ENCODE measurements around the gene BRWD1.

Gene BRWD1

GRCh38 chr21:39339231-39339630, 25.8 kb upstream of the BRWD1 start:
- TF ChIP-seq CTCF (IDR thresholded peaks at IDR 0.05; ENCODE audit: borderline replicate concordance, extremely low read depth, low read length, poor library complexity, severe bottlenecking) (no peak), EZH2 (IDR thresholded peaks at IDR 0.05; ENCODE audit: borderline replicate concordance, low read depth, low read length, severe bottlenecking) (no peak)
- Histone ChIP-seq H4K20me1 (ENCODE audit: insufficient read depth, low read length) (peaks cover 12% of the 10 kb centered on the region), H3K4me1 (ENCODE audit: insufficient read depth, low read length) (no peaks in the 10 kb centered on the region), H3K27me3 (ENCODE audit: insufficient read depth, low read length, poor library complexity) (no peaks in the 10 kb centered on the region), H2AFZ (ENCODE audit: low read depth, low read length) (no peak overlapping the region), H3K27ac (ENCODE audit: low read length) (no peak overlapping the region), H3K4me3 (ENCODE audit: low read depth in 1 of 2, low read length in 2 of 2) (no peak overlapping the region), H3K79me2 (ENCODE audit: insufficient read depth, low read length) (peaks cover 5% of the 10 kb centered on the region; the same call in 1 of the 2 replicates), H3K9ac (ENCODE audit: low read depth, low read length) (no peak overlapping the region), H3K36me3 (ENCODE audit: insufficient read depth, low read length) (peaks cover 24% of the 10 kb centered on the region), H3K9me3 (ENCODE audit: insufficient read depth, low read length, severe bottlenecking) (no peaks in the 10 kb centered on the region), H3K4me2 (ENCODE audit: insufficient read depth, low read length) (no peak overlapping the region)
- no peak for DNase-seq
- no peak for ATAC-seq (ENCODE audit: insufficient read depth, low read depth)

- H4K20me1 ChIP-seq (ENCODE audit: insufficient read depth, low read length): peaks cover 3% of the 10 kb centered on the region; the same call in 1 of the 2 replicates
- H3K79me2 ChIP-seq (ENCODE audit: insufficient read depth, low read length): no peaks in the 10 kb centered on the region
- H3K4me1 ChIP-seq (ENCODE audit: insufficient read depth, low read length): no peaks in the 10 kb centered on the region
- H3K27me3 ChIP-seq (ENCODE audit: insufficient read depth, low read length, poor library complexity): no peaks in the 10 kb centered on the region
- H3K4me2 ChIP-seq (ENCODE audit: insufficient read depth, low read length): no peak overlapping the region
- no peak overlapping the region for H3K4me3 ChIP-seq (ENCODE audit: low read depth in 1 of 2, low read length in 2 of 2)
- H3K27ac ChIP-seq (ENCODE audit: low read length): no peak overlapping the region
- no peaks in the 10 kb centered on the region for H3K9me3 ChIP-seq (ENCODE audit: insufficient read depth, low read length, severe bottlenecking)
- H2AFZ ChIP-seq (ENCODE audit: low read depth, low read length): no peak overlapping the region
- peaks cover 4% of the 10 kb centered on the region for H3K36me3 ChIP-seq (ENCODE audit: insufficient read depth, low read length)
- no peak overlapping the region for H3K9ac ChIP-seq (ENCODE audit: low read depth, low read length)
- DNase-seq: no peak
- no peak for ATAC-seq (ENCODE audit: insufficient read depth, low read depth)
- TF ChIP-seq EZH2 (IDR thresholded peaks at IDR 0.05; ENCODE audit: borderline replicate concordance, low read depth, low read length, severe bottlenecking): no peak
Measured at GRCh38 chr21:39336457-39337008, 23.1 kb upstream of the BRWD1 start.

GRCh38 chr21:39334611-39335010, 21.2 kb upstream of the BRWD1 start:
- H3K27me3 ChIP-seq (ENCODE audit: insufficient read depth, low read length, poor library complexity): no peaks in the 10 kb centered on the region
- DNase-seq: no peak
- no peak overlapping the region for H3K9ac ChIP-seq (ENCODE audit: low read depth, low read length)
- TF ChIP-seq EZH2 (IDR thresholded peaks at IDR 0.05; ENCODE audit: borderline replicate concordance, low read depth, low read length, severe bottlenecking): no peak
- TF ChIP-seq CTCF (IDR thresholded peaks at IDR 0.05; ENCODE audit: borderline replicate concordance, extremely low read depth, low read length, poor library complexity, severe bottlenecking): no peak
- no peaks in the 10 kb centered on the region for H3K36me3 ChIP-seq (ENCODE audit: insufficient read depth, low read length)
- H4K20me1 ChIP-seq (ENCODE audit: insufficient read depth, low read length): no peaks in the 10 kb centered on the region
- no peak for ATAC-seq (ENCODE audit: insufficient read depth, low read depth)
- no peak overlapping the region for H3K4me3 ChIP-seq (ENCODE audit: low read depth in 1 of 2, low read length in 2 of 2)
- no peak overlapping the region for H2AFZ ChIP-seq (ENCODE audit: low read depth, low read length)
- no peak overlapping the region for H3K27ac ChIP-seq (ENCODE audit: low read length)
- H3K9me3 ChIP-seq (ENCODE audit: insufficient read depth, low read length, severe bottlenecking): no peaks in the 10 kb centered on the region
- no peaks in the 10 kb centered on the region for H3K79me2 ChIP-seq (ENCODE audit: insufficient read depth, low read length)
- no peaks in the 10 kb centered on the region for H3K4me1 ChIP-seq (ENCODE audit: insufficient read depth, low read length)
- no peak overlapping the region for H3K4me2 ChIP-seq (ENCODE audit: insufficient read depth, low read length)

- Histone ChIP-seq H3K4me1 (ENCODE audit: insufficient read depth, low read length) (no peaks in the 10 kb centered on the region), H4K20me1 (ENCODE audit: insufficient read depth, low read length) (no peaks in the 10 kb centered on the region), H3K4me3 (ENCODE audit: low read depth in 1 of 2, low read length in 2 of 2) (no peak overlapping the region), H3K9me3 (ENCODE audit: insufficient read depth, low read length, severe bottlenecking) (no peaks in the 10 kb centered on the region), H3K36me3 (ENCODE audit: insufficient read depth, low read length) (no peaks in the 10 kb centered on the region), H3K9ac (ENCODE audit: low read depth, low read length) (no peak overlapping the region), H3K79me2 (ENCODE audit: insufficient read depth, low read length) (no peaks in the 10 kb centered on the region), H3K27me3 (ENCODE audit: insufficient read depth, low read length, poor library complexity) (no peaks in the 10 kb centered on the region), H3K4me2 (ENCODE audit: insufficient read depth, low read length) (no peak overlapping the region), H3K27ac (ENCODE audit: low read length) (no peak overlapping the region), H2AFZ (ENCODE audit: low read depth, low read length) (no peak overlapping the region)
- no peak for DNase-seq
- TF ChIP-seq EZH2 (IDR thresholded peaks at IDR 0.05; ENCODE audit: borderline replicate concordance, low read depth, low read length, severe bottlenecking) (no peak), CTCF (IDR thresholded peaks at IDR 0.05; ENCODE audit: borderline replicate concordance, extremely low read depth, low read length, poor library complexity, severe bottlenecking) (no peak)
- ATAC-seq (ENCODE audit: insufficient read depth, low read depth): no peak
Measured at GRCh38 chr21:39332175-39332574, 18.7 kb upstream of the BRWD1 start.
